GM12878 (cell line): Measurements from ENCODE around the gene PTPRN2. TPM values are rescaled to one million over a fixed set of nuclear protein-coding genes. Genes with fewer than 3 reads are reported as not detected.

Experiments
- ATAC-seq: fragments of 200-7000 bp; cut with Tn5 transposase; 3 replicates; pipeline ENCODE4 v1.9.1; 2020; ENCODE audit warnings: mild to moderate bottlenecking, moderate library complexity
- BruUV-seq: library from RNA; stranded (reverse); fragments of 400-500 nt; replicated peaks from 2 replicates; lab custom pipeline; 2021; lab: Mats Ljungman, UMichigan
- CTCF ChIA-PET: fragments of 300-600 bp; sonication (Branson Sonifier 250); formaldehyde crosslinking; extraction: SDS; loops from one replicate; lab custom pipeline; 2021; ENCODE audit warnings: inconsistent platforms; lab: Yijun Ruan, JAX
- POLR2A ChIA-PET: fragments of 350-600 bp; formaldehyde crosslinking; extraction: SDS; loops from one replicate; lab custom pipeline; 2021; ENCODE audit warnings: inconsistent platforms; lab: Charles Lee
- RAD21 ChIA-PET: fragments of 300-600 bp; sonication (Branson Sonifier 250); formaldehyde crosslinking; loops from one replicate; lab custom pipeline; 2023; ENCODE audit warnings: antibody characterized with exemption; ENCODE audit not compliant: unreplicated experiment; lab: Charles Lee
- SMC1A ChIA-PET: fragments of 300-600 bp; sonication (Branson Sonifier 250); formaldehyde crosslinking; loops from one replicate; lab custom pipeline; 2023; ENCODE audit not compliant: unreplicated experiment, uncharacterized antibody; lab: Charles Lee
- DNase-seq: peaks from one replicate; pipeline ENCODE4 v3.0.0-alpha.2; 2011; ENCODE audit warnings: low read depth, low spot score
- FAIRE-seq: peaks from 3 replicates; lab custom pipeline; 2011; peaks lifted over from hg19 to GRCh38; lab: Jason Lieb, UNC
- H2AFZ ChIP-seq: 2 replicates; pipeline ENCODE4 v1.6.0; 2011; ENCODE audit warnings: low read depth, low read length, control low read depth; ENCODE audit not compliant: control insufficient read depth
- H3K27ac ChIP-seq: 2 replicates; pipeline ENCODE4 v1.5.1; 2011; ENCODE audit warnings: control low read depth; ENCODE audit not compliant: control insufficient read depth, insufficient read depth
- H3K27me3 ChIP-seq, 2 experiments: replicated peaks in 1 of 2; 2 replicates each; pipeline versions ENCODE4 v1.6.0 to v1.6.1; 2011; ENCODE audit warnings: low read length in 1 of 2; ENCODE audit not compliant: control insufficient read depth in 2 of 2, insufficient read depth in 2 of 2
- H3K36me3 ChIP-seq, 2 experiments: 2 replicates each; pipeline ENCODE4 v1.5.1; 2011; ENCODE audit warnings: low read length in 1 of 2; ENCODE audit not compliant: control insufficient read depth in 2 of 2, insufficient read depth in 2 of 2
- H3K4me1 ChIP-seq: 2 replicates; pipeline ENCODE4 v1.6.1; 2011; ENCODE audit warnings: mild to moderate bottlenecking, low read length, moderate library complexity, mixed read lengths; ENCODE audit not compliant: control insufficient read depth, insufficient read depth
- H3K4me2 ChIP-seq: 2 replicates; pipeline ENCODE4 v1.6.0; 2011; ENCODE audit warnings: control low read depth; ENCODE audit not compliant: control insufficient read depth, insufficient read depth
- H3K4me3 ChIP-seq: fragments of 200-600 bp; sonication (generic); 2 replicates; pipeline ENCODE4 v1.5.1; 2016
- H3K79me2 ChIP-seq: 2 replicates; pipeline ENCODE4 v1.6.0; 2011; ENCODE audit warnings: low read length; ENCODE audit not compliant: control insufficient read depth, insufficient read depth
- H3K9ac ChIP-seq: 2 replicates; pipeline ENCODE4 v1.8.0; 2011; ENCODE audit warnings: low read length, control low read depth, mixed read lengths; ENCODE audit not compliant: control insufficient read depth, insufficient read depth
- H3K9me3 ChIP-seq: replicated peaks from 3 replicates; pipeline ENCODE4 v1.5.1; 2011; ENCODE audit warnings: mild to moderate bottlenecking, low read length; ENCODE audit not compliant: control insufficient read depth, insufficient read depth
- H4K20me1 ChIP-seq: 2 replicates; pipeline ENCODE4 v1.6.0; 2011; ENCODE audit not compliant: control insufficient read depth, insufficient read depth
- CBFB ChIP-seq: IDR thresholded peaks from 2 replicates; pipeline ENCODE4 v1.6.1; 2016; ENCODE audit warnings: antibody characterized with exemption, low read depth
- E2F8 ChIP-seq: fragments of 450-650 bp; IDR thresholded peaks from 2 replicates; pipeline ENCODE4 v1.6.1; 2018; ENCODE audit warnings: mild to moderate bottlenecking, low read depth, moderate library complexity; ENCODE audit not compliant: partially characterized antibody
- HDAC2 ChIP-seq: fragments of 200-600 bp; sonication (generic); IDR thresholded peaks from 2 replicates; pipeline ENCODE4 v1.6.1; 2017
- RELB ChIP-seq: fragments of 450-650 bp; IDR thresholded peaks from 2 replicates; pipeline ENCODE4 v1.6.1; 2017; ENCODE audit warnings: low read depth, mild to moderate bottlenecking, moderate library complexity
- SRF ChIP-seq, 2 experiments: IDR thresholded peaks; 2 replicates each; pipeline ENCODE4 v1.6.1; 2011; ENCODE audit warnings: low read depth in 2 of 2, low read length in 2 of 2, mild to moderate bottlenecking in 1 of 2, moderate library complexity in 1 of 2
- SUZ12 ChIP-seq: fragments of 200-600 bp; sonication (generic); IDR thresholded peaks from one replicate; pipeline ENCODE4 v1.6.1; 2018; ENCODE audit warnings: antibody characterized with exemption, mild to moderate bottlenecking; ENCODE audit not compliant: unreplicated experiment
- ZNF622 ChIP-seq: fragments of 450-650 bp; IDR thresholded peaks from 2 replicates; pipeline ENCODE4 v1.6.1; 2017; ENCODE audit warnings: mild to moderate bottlenecking, inconsistent platforms
- WGBS: methylation state at CpG from one replicate; pipeline ENCODE4 v1.1.6; 2016; ENCODE audit warnings: low lambda C conversion rate; ENCODE audit not compliant: insufficient replicate concordance, insufficient coverage; ENCODE audit errors: missing lambda C conversion rate; 5-methylcytosine and 5-hydroxymethylcytosine counted together
- in situ Hi-C: fragments of 300-500 bp; cut with MboI; formaldehyde crosslinking; loops from 9 replicates; pipeline ENCODE4 v1.14.3; 2018; ENCODE audit warnings: mixed read lengths
- intact Hi-C: fragments of 100-400 bp; cut with micrococcal nuclease; formaldehyde crosslinking; loops from one replicate; pipeline ENCODE4 v1.14.2; 2022; ENCODE audit not compliant: unreplicated experiment
- polyA plus RNA-seq, 11 experiments: library from polyadenylated mRNA; depleted of rRNA in 4 of 11; unstranded in 6 of 11; stranded (reverse) in 5 of 11; fragments of >200 nt; fragmentation: Nextera tagmentation in 4 of 11; fragmentation: Illumina TruSeq in 1 of 11; extraction: Ambion mirVana in 4 of 11; extraction: Trizol in 1 of 11; gene quantifications; 1 replicate in 1 of 11; 2 replicates in 10 of 11; pipeline versions ENCODE4 v1.2.1 to v1.2.3, GENCODE V29; 2011 to 2016; ENCODE audit warnings: inconsistent platforms in 2 of 11, missing spikeins in 2 of 11, low read depth in 1 of 11
- total RNA-seq, 4 experiments: library from RNA; depleted of rRNA in 3 of 4; stranded (reverse); fragments of >200 nt in 3 of 4; fragmentation: Illumina TruSeq in 1 of 4; extraction: Trizol in 1 of 4; gene quantifications; 2 replicates each; pipeline versions ENCODE4 v1.2.1 to v1.2.3, GENCODE V29; 2013 to 2021
- TF ChIP-seq, protein P1 (sequence below): fragments of 450-650 bp; formaldehyde crosslinking; IDR thresholded peaks from 2 replicates; pipeline ENCODE4 v1.4.0; 2022; ENCODE audit warnings: mild to moderate bottlenecking, moderate library complexity
- TF ChIP-seq, protein P2 (sequence below): fragments of 150-350 bp; IDR thresholded peaks from 2 replicates; pipeline ENCODE4 v1.6.1; 2014; ENCODE audit warnings: mild to moderate bottlenecking, low read depth, low read length

The PTPRN2 gene
- total and polyA plus RNA-seq, 10 of the 15 experiments (the other 5 are each of a cell fraction or from before 2014, with no cell fraction given), result 5.4 TPM; not detected in 9

GRCh38 chr7:157501581-157501980 is 1086.0 kb downstream of the PTPRN2 start:
- ChIA-PET CTCF (no interaction called here), RAD21 (no interaction called here), POLR2A (interaction anchor here (0.6 kb wide), 1 partner anchor 1689 kb away, joined by 5 read pairs; no protein-coding TSS in a partner anchor), SMC1A (no interaction called here)
- Histone ChIP-seq H3K4me2 (no peak overlapping the region), H3K4me1 (no peaks in the 10 kb centered on the region), H3K27ac (no peak overlapping the region), H2AFZ (no peak overlapping the region), H3K27me3 (no peaks in the 10 kb centered on the region), H3K4me3 (no peak overlapping the region), H3K9ac (no peak overlapping the region), H3K36me3 (no peaks in the 10 kb centered on the region), H3K79me2 (no peaks in the 10 kb centered on the region), H4K20me1 (no peaks in the 10 kb centered on the region), H3K9me3 (no peaks in the 10 kb centered on the region; the same call in 2 of the 3 replicates)
- BruUV-seq, result no TSS peak
- TF ChIP-seq RELB (no peak), CBFB (no peak), E2F8 (no peak), HDAC2 (no peak), ZNF622 (no peak), SUZ12 (no peak), SRF (IDR thresholded peaks at IDR 0.05; ENCODE audit: low read depth in 2 of 2, low read length in 2 of 2) (no peak)
- TF ChIP-seq, protein P1, sequence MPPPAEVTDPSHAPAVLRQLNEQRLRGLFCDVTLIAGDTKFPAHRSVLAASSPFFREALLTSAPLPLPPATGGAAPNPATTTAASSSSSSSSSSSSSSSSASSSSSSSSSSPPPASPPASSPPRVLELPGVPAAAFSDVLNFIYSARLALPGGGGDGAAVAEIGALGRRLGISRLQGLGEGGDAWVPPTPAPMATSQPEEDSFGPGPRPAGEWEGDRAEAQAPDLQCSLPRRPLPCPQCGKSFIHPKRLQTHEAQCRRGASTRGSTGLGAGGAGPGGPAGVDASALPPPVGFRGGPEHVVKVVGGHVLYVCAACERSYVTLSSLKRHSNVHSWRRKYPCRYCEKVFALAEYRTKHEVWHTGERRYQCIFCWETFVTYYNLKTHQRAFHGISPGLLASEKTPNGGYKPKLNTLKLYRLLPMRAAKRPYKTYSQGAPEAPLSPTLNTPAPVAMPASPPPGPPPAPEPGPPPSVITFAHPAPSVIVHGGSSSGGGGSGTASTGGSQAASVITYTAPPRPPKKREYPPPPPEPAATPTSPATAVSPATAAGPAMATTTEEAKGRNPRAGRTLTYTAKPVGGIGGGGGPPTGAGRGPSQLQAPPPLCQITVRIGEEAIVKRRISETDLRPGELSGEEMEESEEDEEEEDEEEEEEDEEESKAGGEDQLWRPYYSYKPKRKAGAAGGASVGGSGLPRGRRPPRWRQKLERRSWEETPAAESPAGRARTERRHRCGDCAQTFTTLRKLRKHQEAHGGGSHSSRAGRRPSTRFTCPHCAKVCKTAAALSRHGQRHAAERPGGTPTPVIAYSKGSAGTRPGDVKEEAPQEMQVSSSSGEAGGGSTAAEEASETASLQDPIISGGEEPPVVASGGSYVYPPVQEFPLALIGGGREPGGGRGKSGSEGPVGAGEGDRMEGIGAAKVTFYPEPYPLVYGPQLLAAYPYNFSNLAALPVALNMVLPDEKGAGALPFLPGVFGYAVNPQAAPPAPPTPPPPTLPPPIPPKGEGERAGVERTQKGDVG (CRISPR knock-in tag), result no peak
- TF ChIP-seq, protein P2, sequence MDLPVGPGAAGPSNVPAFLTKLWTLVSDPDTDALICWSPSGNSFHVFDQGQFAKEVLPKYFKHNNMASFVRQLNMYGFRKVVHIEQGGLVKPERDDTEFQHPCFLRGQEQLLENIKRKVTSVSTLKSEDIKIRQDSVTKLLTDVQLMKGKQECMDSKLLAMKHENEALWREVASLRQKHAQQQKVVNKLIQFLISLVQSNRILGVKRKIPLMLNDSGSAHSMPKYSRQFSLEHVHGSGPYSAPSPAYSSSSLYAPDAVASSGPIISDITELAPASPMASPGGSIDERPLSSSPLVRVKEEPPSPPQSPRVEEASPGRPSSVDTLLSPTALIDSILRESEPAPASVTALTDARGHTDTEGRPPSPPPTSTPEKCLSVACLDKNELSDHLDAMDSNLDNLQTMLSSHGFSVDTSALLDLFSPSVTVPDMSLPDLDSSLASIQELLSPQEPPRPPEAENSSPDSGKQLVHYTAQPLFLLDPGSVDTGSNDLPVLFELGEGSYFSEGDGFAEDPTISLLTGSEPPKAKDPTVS, result no peak
- intact Hi-C loops (no loop called here), in situ Hi-C loops (no loop called here)
- 66% methylated on average over 22 of the region's 22 CpGs for WGBS
- no peak for DNase-seq
- no peak for FAIRE-seq
- no peak for ATAC-seq
